GM21390 (cell line): ENCODE results near the gene TNFSF15.
A peak's percentile ranks its signal among the peaks of the same experiment; 100 is the strongest.

ENCODE experiments used
- ATAC-seq: cut with Tn5 transposase; IDR thresholded peaks from one replicate; pipeline ENCODE4 v1.9.1; 2021; ENCODE audit not compliant: unreplicated experiment

The TNFSF15 gene

GRCh38 chr9:114805670-114806525 lies at the start of gene TNFSF15:
Gene TNFSF15, minus strand, starts transcription at chr9:114806039. Its CDS starts 27 bp downstream, at chr9:114806012.
- peak; percentile 97 for ATAC-seq

GRCh38 chr9:114855488-114855887 lies 49.6 kb upstream of the TNFSF15 start:
- ATAC-seq = no peak

DNA sequence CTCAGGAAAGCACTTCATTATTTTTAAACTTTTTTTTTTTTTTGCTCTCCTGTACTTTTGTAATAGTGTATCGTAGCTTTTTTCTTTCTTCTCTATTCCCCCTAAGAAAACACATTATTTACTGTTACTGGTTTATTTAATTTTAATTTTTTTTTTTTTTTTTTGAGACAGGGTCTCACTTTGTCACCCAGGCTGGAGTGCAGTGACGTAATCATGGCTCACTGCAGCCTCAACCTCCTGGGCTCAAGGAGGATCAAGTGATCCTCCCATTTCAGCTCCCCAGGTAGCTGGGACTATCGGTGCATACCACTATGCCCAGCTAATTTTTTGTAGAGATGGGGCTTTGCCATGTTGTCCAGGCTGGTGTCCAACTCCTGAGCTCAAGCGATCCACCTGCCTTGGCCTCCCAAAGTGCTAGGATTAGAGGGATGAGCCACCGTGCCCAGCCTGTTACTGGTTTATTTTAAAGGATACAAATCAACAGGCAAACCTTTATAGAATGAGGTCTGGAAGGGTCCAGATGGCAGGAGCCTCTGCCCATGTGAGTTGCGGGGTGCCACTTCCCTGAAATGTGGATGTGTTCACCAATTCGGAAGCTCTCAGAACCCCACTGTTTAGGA lies 49.0 kb upstream of the TNFSF15 start:
- ATAC-seq = no peak

- ATAC-seq = no peak
Measured at GRCh38 chr9:114853071-114853855, 47.4 kb upstream of the TNFSF15 start.

GRCh38 chr9:114852050-114852594 lies 46.3 kb upstream of the TNFSF15 start:
- ATAC-seq = no peak

DNA sequence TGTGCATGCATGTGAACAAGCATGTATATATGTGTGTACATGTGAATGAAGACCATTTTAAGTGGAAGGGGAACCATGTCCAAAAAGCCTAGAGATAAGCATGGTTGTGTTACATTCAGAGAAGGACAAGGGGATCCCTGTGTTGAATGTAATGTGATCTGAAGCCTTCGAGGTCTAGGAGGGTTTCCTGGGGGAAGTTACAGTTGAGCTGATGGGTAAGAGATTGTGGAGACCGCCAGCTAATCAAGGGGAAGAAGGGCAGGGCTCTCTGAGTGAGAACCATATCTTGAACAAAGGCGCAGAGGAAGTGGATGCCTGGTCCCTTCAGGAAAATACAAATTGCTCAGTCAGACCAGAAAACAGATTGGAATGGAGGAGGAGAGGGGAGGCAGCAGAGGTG lies 45.5 kb upstream of the TNFSF15 start:
- no peak for ATAC-seq

GRCh38 chr9:114850871-114851270 lies 45.0 kb upstream of the TNFSF15 start:
- ATAC-seq = no peak

DNA sequence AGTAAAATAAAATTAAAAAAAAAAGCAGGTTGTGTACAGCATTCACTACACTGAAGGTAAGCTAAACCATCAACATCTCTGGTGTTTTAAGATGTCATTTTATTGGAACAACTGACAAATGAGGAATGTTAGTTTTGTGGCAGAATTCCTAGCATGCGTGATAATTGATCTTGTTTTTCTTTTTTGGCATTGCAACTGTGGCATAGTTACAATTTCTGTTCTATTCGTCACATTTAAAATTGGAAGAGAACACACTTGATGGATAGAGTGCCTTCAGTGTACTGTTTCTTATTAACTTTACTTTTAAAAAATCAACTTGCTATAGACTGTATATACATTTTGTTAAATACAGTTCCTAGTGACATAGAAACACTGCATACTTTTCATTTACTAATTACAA lies 43.6 kb upstream of the TNFSF15 start:
- no peak for ATAC-seq

- ATAC-seq = no peak
Measured at GRCh38 chr9:114847492-114848417, 41.9 kb upstream of the TNFSF15 start.

- no peak for ATAC-seq
Measured at GRCh38 chr9:114845373-114845772, 39.5 kb upstream of the TNFSF15 start.

DNA sequence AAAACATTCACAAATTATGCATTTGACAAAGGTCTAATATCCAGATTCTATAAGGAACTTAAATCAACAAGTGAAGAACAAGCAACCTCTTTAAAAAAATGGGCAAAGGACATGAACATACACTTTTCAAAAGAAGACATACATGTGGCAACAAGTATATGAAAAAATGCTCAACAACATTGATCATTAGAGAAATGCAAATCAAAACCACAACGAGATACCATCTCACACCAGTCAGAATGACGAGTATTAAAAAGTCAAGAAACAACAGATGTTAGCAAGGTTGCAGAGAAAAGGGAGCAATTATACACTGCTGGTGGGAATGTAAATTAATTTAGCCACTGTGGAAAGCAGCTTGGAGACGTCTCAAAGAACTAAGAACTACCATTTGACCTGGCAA lies 38.9 kb upstream of the TNFSF15 start:
- no peak for ATAC-seq

DNA sequence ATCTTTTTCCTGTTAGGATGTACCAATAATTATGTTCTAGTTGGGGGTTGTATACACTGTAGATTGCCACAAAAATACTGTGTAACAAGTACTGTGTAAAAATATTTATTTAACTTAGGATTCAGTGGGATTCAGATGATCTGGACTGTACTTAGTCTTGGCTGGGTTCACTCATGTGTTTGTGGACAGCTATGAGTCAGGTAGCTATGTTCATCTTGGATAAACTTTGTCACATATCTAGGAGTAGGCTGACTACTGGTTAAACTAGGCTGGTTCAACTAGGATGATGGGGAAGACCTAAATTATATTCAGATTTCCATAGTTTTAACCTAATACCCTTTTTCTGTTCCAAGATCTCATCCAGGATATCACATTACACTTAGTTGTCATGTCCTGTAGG lies 32.1 kb upstream of the TNFSF15 start:
- ATAC-seq = no peak

DNA sequence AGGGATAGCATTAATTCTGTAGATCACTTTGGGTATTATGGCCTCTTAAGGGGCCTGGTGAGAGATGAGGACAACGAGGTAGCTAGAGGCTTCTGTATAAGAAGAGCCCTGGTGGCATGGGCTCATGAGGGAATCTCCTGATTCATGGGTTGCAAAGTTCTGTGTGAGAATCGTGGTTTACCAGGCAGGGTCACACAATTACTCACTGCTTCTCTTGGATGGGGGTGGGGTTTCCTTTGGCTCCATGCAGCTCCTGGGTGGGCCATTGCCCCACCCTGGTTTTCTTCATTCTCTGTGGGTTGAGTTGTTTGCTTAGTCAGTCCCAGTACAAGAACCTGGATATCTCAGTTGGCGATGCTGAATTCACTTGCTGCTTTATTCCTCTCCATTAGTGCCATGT lies 30.9 kb upstream of the TNFSF15 start:
- no peak for ATAC-seq

DNA sequence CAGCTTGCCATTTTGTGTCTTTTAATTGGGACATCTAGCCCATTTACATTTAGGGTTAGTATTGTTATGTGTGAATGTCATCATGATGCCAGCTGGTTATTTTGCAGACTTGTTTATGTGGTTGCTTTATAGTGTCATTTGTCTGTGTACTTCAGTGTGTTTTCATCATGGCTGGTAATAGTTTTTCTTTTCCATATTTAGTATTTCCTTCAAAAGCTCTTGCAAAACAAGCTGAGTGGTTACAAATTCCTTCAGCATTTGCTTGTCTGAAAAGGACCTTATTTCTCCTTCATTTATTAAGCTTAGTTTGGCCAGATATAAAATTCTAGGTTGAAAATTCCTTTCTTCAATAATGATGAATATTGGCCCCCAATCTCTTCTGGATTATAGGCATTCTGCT lies 28.5 kb upstream of the TNFSF15 start:
- ATAC-seq = no peak

GRCh38 chr9:114830546-114830945 lies 24.7 kb upstream of the TNFSF15 start:
- no peak for ATAC-seq

- ATAC-seq = no peak
Measured at GRCh38 chr9:114829574-114830440, 24.0 kb upstream of the TNFSF15 start.

DNA sequence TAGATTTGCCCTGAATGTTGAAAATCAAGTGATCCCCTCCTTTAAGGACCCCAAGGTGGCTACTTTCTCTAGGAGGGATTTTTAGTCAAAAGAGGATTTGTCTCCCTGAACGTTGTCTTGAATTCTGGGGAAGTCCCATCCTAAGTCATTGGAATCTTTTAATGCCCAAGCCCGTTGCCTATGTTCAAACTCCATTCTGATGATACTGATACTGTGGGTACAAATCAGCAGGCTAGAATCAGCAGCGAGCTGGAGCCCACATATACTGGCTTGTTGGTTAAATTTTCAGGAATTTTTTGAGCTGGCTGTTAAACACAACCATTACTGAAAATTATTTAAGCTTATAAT lies 22.4 kb upstream of the TNFSF15 start:
- ATAC-seq = no peak

DNA sequence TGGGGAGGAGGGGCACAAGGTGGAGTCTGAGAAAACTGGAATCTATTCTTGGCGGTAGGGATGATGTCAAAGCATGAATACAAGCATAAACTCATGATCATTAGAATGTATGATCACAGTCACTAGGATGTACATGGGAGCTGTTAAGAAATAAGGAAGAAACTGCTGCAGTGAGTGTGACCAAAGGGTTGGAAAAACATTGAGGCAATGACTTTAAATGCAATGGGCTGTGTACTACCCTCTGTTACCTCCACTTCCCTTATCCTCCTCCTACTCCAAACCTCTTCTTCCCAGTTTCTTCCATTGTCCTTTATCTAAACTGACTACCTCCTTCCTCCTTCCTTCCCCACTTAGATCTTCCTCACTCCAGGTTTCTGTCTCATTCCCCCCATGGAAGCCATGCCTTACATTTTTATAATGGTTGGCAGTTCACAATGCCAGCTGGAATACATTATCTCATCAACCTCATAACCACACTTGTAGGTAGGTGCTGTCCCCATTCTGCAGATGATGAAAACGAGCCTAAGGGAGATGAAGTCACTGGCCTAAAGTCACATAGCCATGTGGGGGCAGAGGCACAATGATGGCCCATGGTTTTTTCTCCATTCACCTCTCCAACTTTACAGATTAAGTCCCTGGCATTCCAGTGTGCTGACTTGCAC lies 21.9 kb upstream of the TNFSF15 start:
- ATAC-seq = no peak

DNA sequence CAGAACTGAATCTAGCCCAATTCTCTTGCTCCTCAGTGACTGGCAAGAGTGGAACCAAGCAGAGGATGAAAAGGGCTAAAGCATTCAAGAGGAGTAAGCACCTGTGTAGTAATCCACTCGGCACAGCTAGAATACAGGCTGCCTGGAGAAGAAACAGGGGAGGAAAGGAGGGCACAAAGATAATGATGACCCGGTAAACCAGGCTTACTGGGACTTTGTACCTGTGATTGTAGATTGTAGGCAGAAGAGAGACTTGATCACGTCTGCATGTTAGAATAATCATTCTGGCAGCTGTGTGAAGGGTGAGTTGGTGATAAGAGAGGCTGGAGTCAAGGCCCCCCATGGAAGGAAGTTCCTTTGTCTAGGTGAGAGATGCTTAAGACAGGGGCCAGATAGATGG lies 20.6 kb upstream of the TNFSF15 start:
- no peak for ATAC-seq
